ENCODE results near the gene CLRN1.

GRCh38 chr3:150965436-150965835 lies 7.1 kb downstream of the CLRN1 start:
- TF ChIP-seq POLR2A (IDR thresholded peaks at IDR 0.05) (no peak), CTCF (IDR thresholded peaks at IDR 0.05) (no peak), EP300 (IDR thresholded peaks at IDR 0.05) (no peak)
